Tibial artery (tissue), 4 donors: ENCODE data around the gene AKAP13.
A peak's percentile ranks its signal among the peaks of the same experiment; 100 is the strongest.
"Not testable (repeated sequence)": the region's sequence is repeated elsewhere in the genome, so short reads cannot be mapped to it uniquely, and the experiment has no call there.

Source experiments
- DNase-seq, 2 donors: peaks; one replicate each; pipeline ENCODE4 v3.0.0-alpha.2; 2019
- H3K27ac ChIP-seq, 2 donors: fragments of 200-600 bp; sonication (generic) in 1 of 2; 1 replicate in 1 of 2; 2 replicates in 1 of 2; pipeline ENCODE4 v1.5.1; 2018 to 2019; ENCODE audit warnings: mild to moderate bottlenecking in 1 of 2
- H3K27me3 ChIP-seq, 2 donors: fragments of 200-600 bp; sonication (generic) in 1 of 2; one replicate each; pipeline versions ENCODE4 v1.5.1 to v1.6.0; 2016 to 2019
- H3K36me3 ChIP-seq, 3 donors: fragments of 200-600 bp; sonication (generic) in 2 of 3; one replicate each; pipeline ENCODE4 v1.5.1; 2016 to 2019; ENCODE audit warnings: mild to moderate bottlenecking in 2 of 3
- H3K4me1 ChIP-seq, 4 donors: fragments of 200-600 bp; sonication (generic) in 2 of 4; 1 replicate in 3 of 4; 2 replicates in 1 of 4; pipeline ENCODE4 v1.5.1; 2016 to 2019
- H3K4me3 ChIP-seq, 2 donors: fragments of 200-600 bp; sonication (generic) in 1 of 2; 1 replicate in 1 of 2; 2 replicates in 1 of 2; pipeline ENCODE4 v1.5.1; 2018 to 2019; ENCODE audit warnings: mild to moderate bottlenecking in 2 of 2
- H3K9me3 ChIP-seq, 3 donors: fragments of 200-600 bp; sonication (generic) in 1 of 3; one replicate each; pipeline ENCODE4 v1.5.1; 2016 to 2019
- CTCF ChIP-seq, 2 experiments: fragments of 200-600 bp in 1 of 2; fragments of 450-650 bp in 1 of 2; IDR thresholded peaks; one replicate each; pipeline ENCODE4 v1.5.1; 2017 to 2019; ENCODE audit warnings: antibody characterized with exemption in 2 of 2, mild to moderate bottlenecking in 1 of 2, moderate library complexity in 1 of 2
- intact Hi-C: fragments of 100-400 bp; cut with DNase I; formaldehyde crosslinking; loops from one replicate; pipeline ENCODE4 v1.15.0; 2023; ENCODE audit warnings: low total_unique reads

The AKAP13 gene

GRCh38 chr15:85345196-85345918 is 35.0 kb upstream of the AKAP13 start:
- DNase-seq, intact Hi-C loops, H3K36me3 ChIP-seq, H3K27me3 ChIP-seq, H3K9me3 ChIP-seq, H3K4me3 ChIP-seq: not testable (repeated sequence)
- Histone ChIP-seq H3K4me1 (peaks cover 0 to 12% (median 0%) of the 10 kb centered on the region in 4 donors), H3K27ac (peak overlapping the region in 1 of 2 donors; percentile 25)

GRCh38 chr15:85346462-85347084 is 33.8 kb upstream of the AKAP13 start:
- H3K27ac ChIP-seq, H3K36me3 ChIP-seq, DNase-seq, H3K9me3 ChIP-seq, intact Hi-C loops, H3K4me3 ChIP-seq, H3K27me3 ChIP-seq: not testable (repeated sequence)
- peaks cover 0 to 12% (median 0%) of the 10 kb centered on the region in 4 donors for H3K4me1 ChIP-seq

- H3K4me1 ChIP-seq, result peaks cover 0 to 12% (median 0%) of the 10 kb centered on the region in 4 donors
- H3K9me3 ChIP-seq, H3K36me3 ChIP-seq, H3K27me3 ChIP-seq, DNase-seq, H3K27ac ChIP-seq, intact Hi-C loops, H3K4me3 ChIP-seq: not testable (repeated sequence)
Measured at GRCh38 chr15:85347264-85348047, 32.9 kb upstream of the AKAP13 start.

- H3K4me3 ChIP-seq, H3K27me3 ChIP-seq, H3K9me3 ChIP-seq, H3K36me3 ChIP-seq, DNase-seq, intact Hi-C loops, H3K27ac ChIP-seq: not testable (repeated sequence)
- peaks cover 0 to 11% (median 0%) of the 10 kb centered on the region in 4 donors for H3K4me1 ChIP-seq
Measured at GRCh38 chr15:85348048-85348766, 32.2 kb upstream of the AKAP13 start.

GRCh38 chr15:85349062-85349461 is 31.3 kb upstream of the AKAP13 start:
- DNase-seq, H3K27ac ChIP-seq, H3K27me3 ChIP-seq, intact Hi-C loops, H3K36me3 ChIP-seq, H3K4me1 ChIP-seq, H3K9me3 ChIP-seq, H3K4me3 ChIP-seq: not testable (repeated sequence)

- H3K27ac ChIP-seq, result no peak overlapping the region
Measured at GRCh38 chr15:85350395-85350794, 30.0 kb upstream of the AKAP13 start.

GRCh38 chr15:85351501-85351900 is 28.9 kb upstream of the AKAP13 start:
- H3K36me3 ChIP-seq, DNase-seq, H3K4me3 ChIP-seq, intact Hi-C loops, H3K9me3 ChIP-seq, H3K27ac ChIP-seq, H3K27me3 ChIP-seq, H3K4me1 ChIP-seq: not testable (repeated sequence)

More at GRCh38 chr15:85350395-85350794, 30.0 kb upstream of the AKAP13 start:
- no peaks in the 10 kb centered on the region for H3K4me1 ChIP-seq
- no peak for TF ChIP-seq CTCF (IDR thresholded peaks at IDR 0.05)
- H3K9me3 ChIP-seq, result no peaks in the 10 kb centered on the region
- no peak overlapping the region for H3K4me3 ChIP-seq
- H3K36me3 ChIP-seq, result no peaks in the 10 kb centered on the region
- intact Hi-C loops, result no loop called here
- DNase-seq, result no peak
- H3K27me3 ChIP-seq, result no peaks in the 10 kb centered on the region

- Histone ChIP-seq H3K36me3 (no peaks in the 10 kb centered on the region), H3K9me3 (no peaks in the 10 kb centered on the region), H3K27me3 (no peaks in the 10 kb centered on the region), H3K27ac (no peak overlapping the region), H3K4me3 (no peak overlapping the region), H3K4me1 (peaks cover 0 to under 1% (median 0%) of the 10 kb centered on the region in 4 donors)
- DNase-seq, result no peak
- intact Hi-C loops, result no loop called here
- no peak for TF ChIP-seq CTCF (IDR thresholded peaks at IDR 0.05)
Measured at GRCh38 chr15:85351965-85352364, 28.4 kb upstream of the AKAP13 start.
